Fibroblast of lung (primary cell): ENCODE measurements around the gene XNDC1N. TPM values are rescaled to one million over a fixed set of nuclear protein-coding genes. Genes with fewer than 3 reads are reported as not detected.

Experiments
- DNase-seq, 2 donors: peaks; one replicate each; pipeline versions ENCODE4 v3.0.0 to v3.0.0-alpha.2; 2010; ENCODE audit warnings: low read depth in 2 of 2
- H2AFZ ChIP-seq: 2 replicates; pipeline ENCODE4 v1.5.1; 2012; ENCODE audit warnings: low read length, control low read depth, inconsistent platforms
- H3K27ac ChIP-seq: 2 replicates; pipeline ENCODE4 v1.5.1; 2011; ENCODE audit warnings: low read length, control low read depth; ENCODE audit not compliant: insufficient read depth
- H3K27me3 ChIP-seq: 2 replicates; pipeline ENCODE4 v1.5.1; 2011; ENCODE audit warnings: mild to moderate bottlenecking, low read length; ENCODE audit not compliant: control insufficient read depth, insufficient read depth
- H3K36me3 ChIP-seq: 2 replicates; pipeline ENCODE4 v1.5.1; 2011; ENCODE audit warnings: low read length; ENCODE audit not compliant: control insufficient read depth, insufficient read depth
- H3K4me1 ChIP-seq: 2 replicates; pipeline ENCODE4 v1.5.1; 2011; ENCODE audit warnings: low read length; ENCODE audit not compliant: control insufficient read depth, insufficient read depth; ENCODE audit errors: extremely low read depth
- H3K4me2 ChIP-seq: 2 replicates; pipeline ENCODE4 v1.5.1; 2011; ENCODE audit warnings: low read length, control low read depth; ENCODE audit not compliant: insufficient read depth; ENCODE audit errors: extremely low read depth
- H3K4me3 ChIP-seq, 4 experiments: fragments of 200-600 bp in 1 of 4; sonication (generic) in 1 of 4; replicated peaks in 1 of 4; 2 replicates each; pipeline ENCODE4 v1.5.1; 2011 to 2016; ENCODE audit warnings: low read length in 4 of 4, low read depth in 3 of 4, mild to moderate bottlenecking in 3 of 4, control low read depth in 2 of 4, inconsistent platforms in 1 of 4, mixed read lengths in 1 of 4; ENCODE audit not compliant: insufficient read depth in 1 of 4; ENCODE audit errors: control extremely low read depth in 1 of 4
- H3K79me2 ChIP-seq: 2 replicates; pipeline ENCODE4 v1.5.1; 2012; ENCODE audit warnings: mild to moderate bottlenecking, low read length, inconsistent platforms; ENCODE audit not compliant: control insufficient read depth, insufficient read depth
- H3K9ac ChIP-seq: 2 replicates; pipeline ENCODE4 v1.5.1; 2011; ENCODE audit warnings: mild to moderate bottlenecking, low read length, control low read depth; ENCODE audit not compliant: insufficient read depth
- H3K9me3 ChIP-seq: 2 replicates; pipeline ENCODE4 v1.5.1; 2012; ENCODE audit warnings: low read depth, low read length; ENCODE audit not compliant: control insufficient read depth, insufficient read depth
- H4K20me1 ChIP-seq: 2 replicates; pipeline ENCODE4 v1.5.1; 2011; ENCODE audit warnings: low read length; ENCODE audit not compliant: control insufficient read depth, insufficient read depth; ENCODE audit errors: extremely low read depth
- EZH2 ChIP-seq: IDR thresholded peaks from 2 replicates; pipeline ENCODE4 v1.5.1; 2012; ENCODE audit warnings: low read length, control low read depth, mild to moderate bottlenecking; ENCODE audit errors: missing control alignments
- polyA minus RNA-seq: library from RNA; depleted of rRNA, polyadenylated mRNA; stranded (reverse); fragments of >200 nt; gene quantifications from 2 replicates; pipeline ENCODE4 v1.2.3, GENCODE V29; 2011; ENCODE audit warnings: low replicate concordance
- polyA plus RNA-seq, 2 donors: library from polyadenylated mRNA; depleted of rRNA in 1 of 2; stranded (reverse) in 1 of 2; unstranded in 1 of 2; fragments of >200 nt; gene quantifications; 2 replicates each; pipeline ENCODE4 v1.2.1, GENCODE V29; 2011 to 2012; ENCODE audit warnings: missing spikeins in 1 of 2
- total RNA-seq: library from RNA; depleted of rRNA; stranded (reverse); fragments of >200 nt; gene quantifications from 2 replicates; pipeline ENCODE4 v1.2.1, GENCODE V29; 2014
- TF ChIP-seq, protein P1 (sequence below), 2 donors: IDR thresholded peaks in 1 of 2; conservative IDR thresholded peaks in 1 of 2; 1 replicate in 1 of 2; 2 replicates in 1 of 2; pipeline ENCODE4 v1.5.1; 2011 to 2012; ENCODE audit warnings: low read length in 2 of 2, control low read depth in 1 of 2, inconsistent platforms in 1 of 2, low read depth in 1 of 2, mild to moderate bottlenecking in 1 of 2

The XNDC1N gene, protein sequence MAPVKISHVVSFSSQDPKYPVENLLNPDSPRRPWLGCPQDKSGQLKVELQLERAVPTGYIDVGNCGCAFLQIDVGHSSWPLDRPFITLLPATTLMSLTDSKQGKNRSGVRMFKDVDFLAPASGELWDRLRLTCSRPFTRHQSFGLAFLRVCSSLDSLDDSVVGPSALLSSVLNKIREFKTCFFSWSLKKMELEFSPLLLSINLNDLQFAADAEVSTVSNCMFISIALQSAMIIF
- total RNA-seq: 5.1 and 5.9 TPM in 2 replicates
- 2.5 and 3.5 TPM in 2 replicates for polyA plus RNA-seq
- 1.5 and 1.7 TPM in 2 replicates for polyA plus RNA-seq (2012)
- 11.0 TPM in 1 of 2 replicates, not detected in the other for polyA minus RNA-seq

DNA sequence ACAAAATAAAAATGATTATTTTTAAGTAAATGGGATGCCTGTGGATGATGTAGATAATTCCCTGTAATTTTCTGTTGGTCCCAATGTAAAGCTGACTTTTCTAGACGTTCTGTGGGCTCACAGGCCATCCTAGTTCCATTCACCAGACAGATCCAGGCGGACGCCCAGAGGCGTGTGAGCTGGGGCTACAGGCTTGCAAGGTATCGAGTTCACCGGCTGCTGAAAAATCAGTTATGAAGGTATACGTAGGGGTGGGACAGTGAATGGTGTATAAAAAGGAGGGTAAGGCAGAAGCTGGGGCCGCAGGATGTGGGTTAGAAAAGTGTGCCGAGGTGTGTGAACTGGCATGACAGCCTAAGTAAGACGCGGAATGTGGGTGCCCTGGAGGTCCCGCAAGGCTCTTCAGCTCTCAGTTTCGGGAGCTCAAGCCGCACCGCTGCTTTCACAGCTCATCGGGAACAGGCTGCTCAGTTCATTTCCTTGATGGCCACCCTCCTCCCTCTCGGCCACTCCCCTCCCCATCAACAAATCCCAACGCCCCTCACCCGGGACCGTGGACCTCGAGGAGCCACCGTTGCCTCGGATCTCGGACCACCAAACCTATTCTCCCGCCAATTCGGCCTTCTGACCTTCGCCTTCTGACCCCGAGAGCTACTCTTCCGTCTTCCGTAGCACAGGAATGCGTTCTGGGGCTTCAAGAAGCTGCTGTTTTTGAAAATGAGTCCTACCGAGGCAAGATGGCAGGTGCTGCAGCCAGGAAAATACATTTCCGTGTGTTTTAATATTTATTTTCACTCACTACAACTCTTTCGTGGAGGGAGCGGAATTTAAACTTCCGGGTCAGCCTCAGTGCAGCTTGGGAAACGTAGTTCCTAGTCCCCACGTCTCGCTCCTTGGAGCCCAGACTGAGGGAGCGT lies at the start of gene XNDC1N:
XNDC1N (minus strand) TSS at position 775 of the 917 bp plus-strand sequence. CDS start 5,241 bp downstream, outside the sequence.
- Histone ChIP-seq H3K4me2 (peak within 1 kb of the TSS; percentile 96), H3K36me3 (no peaks in the 10 kb centered on the region), H3K27ac (peak within 1 kb of the TSS; percentile 92), H3K4me3 (peak within 1 kb of the TSS; percentile 72 to 97 (median 94)), H3K9ac (peak within 1 kb of the TSS; percentile 74), H3K27me3 (no peaks in the 10 kb centered on the region), H3K9me3 (no peaks in the 10 kb centered on the region), H2AFZ (peak within 1 kb of the TSS; percentile 93), H3K79me2 (peaks cover 32% of the 10 kb centered on the region), H4K20me1 (no peaks in the 10 kb centered on the region), H3K4me1 (peaks cover 3% of the 10 kb centered on the region)
- peak; percentile 89 to 90 for DNase-seq
- TF ChIP-seq, protein P1, sequence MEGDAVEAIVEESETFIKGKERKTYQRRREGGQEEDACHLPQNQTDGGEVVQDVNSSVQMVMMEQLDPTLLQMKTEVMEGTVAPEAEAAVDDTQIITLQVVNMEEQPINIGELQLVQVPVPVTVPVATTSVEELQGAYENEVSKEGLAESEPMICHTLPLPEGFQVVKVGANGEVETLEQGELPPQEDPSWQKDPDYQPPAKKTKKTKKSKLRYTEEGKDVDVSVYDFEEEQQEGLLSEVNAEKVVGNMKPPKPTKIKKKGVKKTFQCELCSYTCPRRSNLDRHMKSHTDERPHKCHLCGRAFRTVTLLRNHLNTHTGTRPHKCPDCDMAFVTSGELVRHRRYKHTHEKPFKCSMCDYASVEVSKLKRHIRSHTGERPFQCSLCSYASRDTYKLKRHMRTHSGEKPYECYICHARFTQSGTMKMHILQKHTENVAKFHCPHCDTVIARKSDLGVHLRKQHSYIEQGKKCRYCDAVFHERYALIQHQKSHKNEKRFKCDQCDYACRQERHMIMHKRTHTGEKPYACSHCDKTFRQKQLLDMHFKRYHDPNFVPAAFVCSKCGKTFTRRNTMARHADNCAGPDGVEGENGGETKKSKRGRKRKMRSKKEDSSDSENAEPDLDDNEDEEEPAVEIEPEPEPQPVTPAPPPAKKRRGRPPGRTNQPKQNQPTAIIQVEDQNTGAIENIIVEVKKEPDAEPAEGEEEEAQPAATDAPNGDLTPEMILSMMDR (conservative IDR thresholded peaks at IDR 0.05 in 1 of 2, IDR thresholded peaks at IDR 0.05 in 1 of 2; ENCODE audit: low read depth in 1 of 2, low read length in 2 of 2): no peak
- no peak for TF ChIP-seq EZH2

DNA sequence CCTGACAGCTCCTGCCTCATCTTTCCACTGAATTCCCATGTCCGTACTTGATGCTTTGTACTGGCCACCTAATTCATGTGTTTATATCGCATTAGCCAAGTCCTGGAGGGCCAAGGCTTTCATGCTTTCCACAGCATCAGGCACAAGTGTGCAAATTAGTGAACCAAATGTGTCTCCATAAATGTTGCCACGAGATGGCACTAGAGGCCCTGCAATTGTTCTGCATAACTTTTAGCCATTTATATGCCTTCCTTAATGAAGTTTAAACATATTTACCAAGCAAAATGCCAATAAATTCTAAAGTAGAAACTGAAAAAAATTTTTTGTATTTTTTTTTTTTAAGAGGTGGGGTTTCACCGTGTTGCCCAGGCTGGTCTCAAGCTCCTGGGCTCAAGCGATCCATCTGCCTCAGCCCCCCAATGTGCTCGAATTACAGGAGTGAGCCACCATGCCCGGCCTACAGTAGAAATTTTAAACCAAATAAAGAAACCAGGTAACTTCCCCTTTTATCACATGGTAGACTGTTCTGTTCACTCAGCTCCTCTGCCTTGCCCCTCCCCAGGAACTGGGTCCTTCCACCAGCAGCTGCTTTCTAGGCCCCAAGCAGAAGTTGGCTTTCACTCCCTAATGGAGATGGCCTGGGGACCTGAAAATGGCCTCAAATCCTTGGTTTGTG lies 49.5 kb upstream of the XNDC1N start:
- Histone ChIP-seq H3K27ac (no peak overlapping the region), H3K79me2 (no peaks in the 10 kb centered on the region)

More for the DNA sequence above, 49.5 kb upstream of the XNDC1N start:
- no peak for TF ChIP-seq EZH2
- TF ChIP-seq, protein P1 (conservative IDR thresholded peaks at IDR 0.05 in 1 of 2, IDR thresholded peaks at IDR 0.05 in 1 of 2; ENCODE audit: low read depth in 1 of 2, low read length in 2 of 2): peak; percentile 74 to 78
- no peak overlapping the region for H3K4me3 ChIP-seq
- H4K20me1 ChIP-seq: no peaks in the 10 kb centered on the region
- no peak overlapping the region for H2AFZ ChIP-seq
- H3K9ac ChIP-seq: no peak overlapping the region
- H3K36me3 ChIP-seq: no peaks in the 10 kb centered on the region
- no peaks in the 10 kb centered on the region for H3K9me3 ChIP-seq
- DNase-seq: peak; percentile 24 to 65
- no peaks in the 10 kb centered on the region for H3K4me1 ChIP-seq
- no peak overlapping the region for H3K4me2 ChIP-seq
- no peaks in the 10 kb centered on the region for H3K27me3 ChIP-seq
